ENCODE data around the gene DHFR2. TPM values are rescaled to one million over a fixed set of nuclear protein-coding genes. Genes with fewer than 3 reads are reported as not detected.

The DHFR2 gene
- total RNA-seq, 4 donors from 2014 or later, result 1.5 to 13.7 (median 6.3) TPM

DNA sequence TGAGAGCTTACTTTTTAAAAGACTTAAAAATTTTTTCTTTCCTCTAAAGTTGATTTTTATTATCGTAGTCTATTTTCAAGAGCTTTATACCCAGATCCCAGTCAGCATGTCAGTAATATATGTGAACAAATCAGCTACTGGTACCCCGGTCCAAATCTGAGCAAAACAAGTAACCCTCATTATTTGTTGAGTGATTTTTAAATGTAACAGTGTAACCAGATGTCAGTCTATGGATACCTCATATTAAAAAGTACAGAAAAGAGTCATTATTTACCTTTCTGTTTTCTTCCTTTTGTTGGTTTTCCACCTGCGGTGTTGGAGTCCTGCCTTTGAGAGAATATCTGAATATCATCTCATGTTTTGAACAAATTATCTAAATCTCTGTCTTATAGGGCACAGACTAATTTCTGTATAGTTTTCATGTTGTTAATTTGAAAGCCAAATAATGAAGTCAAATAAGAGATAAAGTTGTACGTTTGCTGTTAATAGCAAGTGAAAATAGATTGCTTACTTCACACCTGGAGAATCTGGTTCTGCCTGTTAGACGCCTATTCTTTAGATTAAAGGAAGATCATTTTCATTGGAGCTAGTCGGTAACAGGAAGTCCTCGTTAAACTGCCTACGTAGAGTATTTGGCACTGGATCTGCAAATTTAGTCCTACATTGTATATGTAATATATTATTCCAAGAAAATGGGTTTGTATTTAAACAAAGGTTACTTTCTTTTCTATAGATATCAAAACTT lies 34.5 kb downstream of the DHFR2 start, which contains the start of gene STX19:
Gene STX19, minus strand, starts transcription at position 505 of the 745 bp plus-strand sequence. CDS start 13,328 bp downstream, outside the sequence.
- DNase-seq, result no peak
- Histone ChIP-seq H3K9me3 (no peaks in the 10 kb centered on the region), H3K27ac (no peak within 1 kb of the TSS), H3K4me3 (no peak within 1 kb of the TSS), H3K4me1 (no peaks in the 10 kb centered on the region), H3K36me3 (no peaks in the 10 kb centered on the region), H3K27me3 (no peaks in the 10 kb centered on the region)
- no peak for TF ChIP-seq POLR2A (IDR thresholded peaks at IDR 0.05)
- TF ChIP-seq, protein P1, sequence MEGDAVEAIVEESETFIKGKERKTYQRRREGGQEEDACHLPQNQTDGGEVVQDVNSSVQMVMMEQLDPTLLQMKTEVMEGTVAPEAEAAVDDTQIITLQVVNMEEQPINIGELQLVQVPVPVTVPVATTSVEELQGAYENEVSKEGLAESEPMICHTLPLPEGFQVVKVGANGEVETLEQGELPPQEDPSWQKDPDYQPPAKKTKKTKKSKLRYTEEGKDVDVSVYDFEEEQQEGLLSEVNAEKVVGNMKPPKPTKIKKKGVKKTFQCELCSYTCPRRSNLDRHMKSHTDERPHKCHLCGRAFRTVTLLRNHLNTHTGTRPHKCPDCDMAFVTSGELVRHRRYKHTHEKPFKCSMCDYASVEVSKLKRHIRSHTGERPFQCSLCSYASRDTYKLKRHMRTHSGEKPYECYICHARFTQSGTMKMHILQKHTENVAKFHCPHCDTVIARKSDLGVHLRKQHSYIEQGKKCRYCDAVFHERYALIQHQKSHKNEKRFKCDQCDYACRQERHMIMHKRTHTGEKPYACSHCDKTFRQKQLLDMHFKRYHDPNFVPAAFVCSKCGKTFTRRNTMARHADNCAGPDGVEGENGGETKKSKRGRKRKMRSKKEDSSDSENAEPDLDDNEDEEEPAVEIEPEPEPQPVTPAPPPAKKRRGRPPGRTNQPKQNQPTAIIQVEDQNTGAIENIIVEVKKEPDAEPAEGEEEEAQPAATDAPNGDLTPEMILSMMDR (IDR thresholded peaks at IDR 0.05), result no peak
- intact Hi-C loops (cut with DNase I; ENCODE audit: low total_unique reads), result no loop called here

DNA sequence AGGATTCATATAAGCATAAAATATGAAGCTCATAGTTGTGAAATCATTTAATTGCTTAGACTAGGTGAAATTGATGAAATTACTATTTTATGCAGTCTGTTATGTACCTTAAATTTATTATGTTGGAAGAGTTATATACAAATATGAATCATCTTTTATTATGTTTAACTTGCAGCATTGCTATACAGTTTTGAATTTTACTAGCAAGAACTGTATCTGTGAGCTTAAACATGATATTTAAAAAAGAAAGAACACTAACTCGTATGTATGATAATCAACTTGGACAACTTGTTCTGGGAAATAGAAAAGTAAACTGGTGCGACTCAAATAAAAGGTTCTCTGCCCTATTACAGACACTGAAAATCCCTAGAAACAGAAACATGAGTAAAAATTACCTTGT lies 36.1 kb downstream of the DHFR2 start:
- H3K36me3 ChIP-seq, result no peaks in the 10 kb centered on the region
- TF ChIP-seq, protein P1 (IDR thresholded peaks at IDR 0.05), result no peak
- no peak for TF ChIP-seq POLR2A (IDR thresholded peaks at IDR 0.05)
- H3K9me3 ChIP-seq, result no peaks in the 10 kb centered on the region
- H3K4me1 ChIP-seq, result no peaks in the 10 kb centered on the region
- intact Hi-C loops (cut with DNase I; ENCODE audit: low total_unique reads), result no loop called here
- no peak overlapping the region for H3K4me3 ChIP-seq
- peak overlapping the region in 1 of 2 donors; percentile 0 for H3K27ac ChIP-seq
- DNase-seq, result no peak
- H3K27me3 ChIP-seq, result no peaks in the 10 kb centered on the region

DNA sequence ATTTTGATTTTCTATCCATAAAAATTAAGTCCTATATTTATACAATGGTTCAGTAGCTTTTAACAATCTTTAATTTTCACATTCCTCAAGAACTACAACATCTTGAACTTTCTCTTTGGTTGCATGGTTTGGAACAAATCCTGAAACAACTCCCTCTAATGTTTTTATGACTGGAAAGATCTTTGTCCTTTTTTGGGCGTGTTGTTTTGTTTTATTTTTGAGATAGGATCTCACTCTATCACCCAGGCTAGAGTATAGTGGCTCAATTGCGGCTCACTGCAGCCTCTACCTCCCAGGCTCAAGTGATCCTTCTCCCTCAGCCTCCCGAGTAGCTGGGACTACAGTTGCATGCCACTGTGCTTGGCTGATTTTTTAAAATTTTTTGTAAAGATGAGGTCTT lies 38.3 kb downstream of the DHFR2 start:
- Histone ChIP-seq H3K36me3 (no peaks in the 10 kb centered on the region), H3K4me1 (no peaks in the 10 kb centered on the region), H3K4me3 (no peak overlapping the region), H3K27ac (peak overlapping the region; percentile 22 to 66), H3K27me3 (no peaks in the 10 kb centered on the region), H3K9me3 (no peaks in the 10 kb centered on the region)
- intact Hi-C loops (cut with DNase I; ENCODE audit: low total_unique reads), result no loop called here
- TF ChIP-seq, protein P1 (IDR thresholded peaks at IDR 0.05), result no peak
- no peak for TF ChIP-seq POLR2A (IDR thresholded peaks at IDR 0.05)
- no peak for DNase-seq

DNA sequence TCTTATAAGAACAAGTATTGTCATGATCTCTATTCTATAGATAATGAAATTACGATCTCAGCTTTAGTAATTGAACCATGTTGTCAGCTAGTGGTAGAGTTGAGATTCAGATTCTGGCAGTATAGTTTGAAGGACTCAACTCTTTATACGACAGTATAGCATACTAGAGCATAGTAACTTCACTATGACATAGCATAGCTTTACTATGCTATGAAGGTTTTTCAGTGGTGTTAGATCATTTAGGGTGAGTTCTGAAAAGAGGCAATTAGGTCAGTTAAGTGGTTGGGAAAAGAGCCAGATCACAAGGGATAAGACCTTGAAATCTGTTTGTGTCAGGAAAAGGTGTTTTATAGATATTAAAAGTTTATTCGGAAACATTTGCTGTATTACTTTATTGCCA lies 42.4 kb downstream of the DHFR2 start:
- H3K4me1 ChIP-seq, result no peaks in the 10 kb centered on the region
- H3K9me3 ChIP-seq, result no peaks in the 10 kb centered on the region
- no peaks in the 10 kb centered on the region for H3K27me3 ChIP-seq
- TF ChIP-seq, protein P1 (IDR thresholded peaks at IDR 0.05), result no peak
- no peak for TF ChIP-seq POLR2A (IDR thresholded peaks at IDR 0.05)
- DNase-seq, result no peak
- no peak overlapping the region for H3K4me3 ChIP-seq
- H3K27ac ChIP-seq, result no peak overlapping the region
- no peaks in the 10 kb centered on the region for H3K36me3 ChIP-seq
- intact Hi-C loops (cut with DNase I; ENCODE audit: low total_unique reads), result no loop called here

DNA sequence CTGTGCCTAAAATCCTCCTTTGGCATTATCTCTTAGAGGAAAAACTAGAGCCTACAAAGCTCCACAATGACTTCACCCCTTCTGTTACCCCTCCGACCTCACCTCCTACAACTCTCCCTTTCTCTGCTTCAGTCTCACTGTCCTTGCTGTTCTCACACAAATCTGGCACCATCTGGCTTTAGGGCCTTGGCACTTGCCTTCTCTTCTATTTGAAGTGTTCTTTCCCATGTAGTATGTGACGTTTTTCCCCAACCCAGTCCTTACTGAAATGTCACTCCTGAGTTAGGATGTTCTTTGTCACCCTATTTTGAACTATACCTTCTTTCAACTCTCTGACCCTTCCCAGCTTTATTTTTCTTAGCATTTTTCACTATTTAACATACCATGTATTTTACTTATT lies 43.1 kb downstream of the DHFR2 start:
- TF ChIP-seq, protein P1 (IDR thresholded peaks at IDR 0.05), result no peak
- TF ChIP-seq POLR2A (IDR thresholded peaks at IDR 0.05), result no peak

More for the DNA sequence above, 43.1 kb downstream of the DHFR2 start:
- H3K9me3 ChIP-seq, result no peaks in the 10 kb centered on the region
- no peak overlapping the region for H3K4me3 ChIP-seq
- DNase-seq, result no peak
- H3K27me3 ChIP-seq, result no peaks in the 10 kb centered on the region
- H3K27ac ChIP-seq, result no peak overlapping the region
- intact Hi-C loops (cut with DNase I; ENCODE audit: low total_unique reads), result no loop called here
- no peaks in the 10 kb centered on the region for H3K4me1 ChIP-seq
- H3K36me3 ChIP-seq, result no peaks in the 10 kb centered on the region

Measured in uterus (tissue), 4 donors.